Karpas-422 (cell line): ENCODE data around the gene FAM20A. TPM values are rescaled to one million over a fixed set of nuclear protein-coding genes. Genes with fewer than 3 reads are reported as not detected.

Experiments used
- DNase-seq: peaks from one replicate; pipeline ENCODE4 v3.0.0-alpha.2; 2015
- H2AFZ ChIP-seq: fragments of 200-600 bp; sonication (generic); 2 replicates; pipeline ENCODE4 v1.6.1; 2014; ENCODE audit warnings: antibody characterized with exemption, low read length, mixed read lengths
- H3K27ac ChIP-seq: fragments of 200-600 bp; sonication (generic); 2 replicates; pipeline ENCODE4 v1.5.1; 2014; ENCODE audit warnings: mild to moderate bottlenecking, low read length, moderate library complexity
- H3K27me3 ChIP-seq: fragments of 200-600 bp; sonication (generic); 2 replicates; pipeline ENCODE4 v1.6.1; 2014; ENCODE audit warnings: low read length, mixed read lengths
- H3K36me3 ChIP-seq: fragments of 200-600 bp; sonication (generic); 2 replicates; pipeline ENCODE4 v1.6.1; 2014; ENCODE audit warnings: low read length, mixed read lengths; ENCODE audit not compliant: insufficient read depth
- H3K4me1 ChIP-seq: fragments of 200-600 bp; sonication (generic); 2 replicates; pipeline ENCODE4 v1.6.1; 2014; ENCODE audit warnings: mild to moderate bottlenecking, low read length, mixed read lengths
- H3K4me2 ChIP-seq: fragments of 200-600 bp; sonication (generic); 2 replicates; pipeline ENCODE4 v1.6.1; 2014; ENCODE audit warnings: low read length, low read depth, mild to moderate bottlenecking; ENCODE audit not compliant: poor library complexity, severe bottlenecking
- H3K4me3 ChIP-seq: fragments of 200-600 bp; sonication (generic); 2 replicates; pipeline ENCODE4 v1.5.1; 2014; ENCODE audit warnings: mild to moderate bottlenecking, antibody characterized with exemption, low read length, mixed read lengths
- H3K79me2 ChIP-seq: fragments of 200-600 bp; sonication (generic); 2 replicates; pipeline ENCODE4 v1.6.1; 2014; ENCODE audit warnings: mild to moderate bottlenecking, low read length, mixed read lengths
- H3K9ac ChIP-seq: fragments of 200-600 bp; sonication (generic); 2 replicates; pipeline ENCODE4 v1.6.0; 2014; ENCODE audit warnings: low read length
- H3K9me2 ChIP-seq: fragments of 200-600 bp; sonication (generic), shearing (Covaris generic); replicated peaks from 2 replicates; pipeline ENCODE4 v1.6.0; 2014; ENCODE audit warnings: mild to moderate bottlenecking, low read length, moderate library complexity; ENCODE audit not compliant: insufficient read depth
- H3K9me3 ChIP-seq: fragments of 300-700, 200-600 bp; sonication (generic); 2 replicates; pipeline ENCODE4 v1.6.1; 2014; ENCODE audit warnings: low read length, mixed read lengths
- H4K20me1 ChIP-seq: fragments of 200-600 bp; sonication (generic); 2 replicates; pipeline ENCODE4 v1.6.1; 2014; ENCODE audit warnings: mild to moderate bottlenecking, antibody characterized with exemption, low read length, low read depth; ENCODE audit not compliant: insufficient read depth
- total RNA-seq: library from RNA; depleted of rRNA; stranded (reverse); fragments of >200 nt; shearing (Covaris generic); gene quantifications from 2 replicates; pipeline ENCODE4 v1.2.3, GENCODE V29; 2014; ENCODE audit warnings: low replicate concordance

The FAM20A gene
- total RNA-seq, 1 experiment from 2014 or later: not detected

DNA sequence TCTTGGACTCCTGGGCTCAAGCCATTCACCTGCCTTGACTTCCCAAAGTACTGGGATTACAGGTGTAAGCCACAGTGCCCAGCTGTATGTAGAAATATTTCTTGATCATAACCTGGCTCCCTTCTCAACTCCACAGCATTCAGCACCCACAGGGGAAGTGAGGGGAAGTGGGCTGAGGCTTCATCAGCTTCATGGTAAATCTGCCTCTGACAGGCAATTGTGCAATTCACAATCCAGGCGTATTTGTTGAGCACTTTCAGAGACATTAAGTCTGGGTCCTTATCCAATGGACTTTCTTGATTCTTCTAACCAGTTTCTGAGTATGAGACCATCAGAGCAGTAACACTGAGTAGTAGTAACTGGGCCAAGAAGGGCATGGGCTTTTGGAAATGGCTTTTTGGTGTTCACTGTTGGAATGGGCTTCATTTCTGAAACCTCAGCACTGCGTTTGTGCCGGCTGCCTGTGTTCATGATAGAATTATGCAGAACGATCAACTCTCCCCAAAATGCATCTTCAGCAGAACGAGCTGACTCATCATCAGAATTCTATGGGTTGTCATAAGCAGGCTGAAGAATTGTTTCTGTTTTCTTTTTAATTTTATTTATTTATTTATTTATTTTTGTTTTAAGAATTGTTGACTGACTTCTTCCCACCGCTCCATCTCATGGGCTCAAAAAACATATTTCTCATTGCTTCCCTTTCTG is 28.9 kb downstream of the FAM20A start:
- no peaks in the 10 kb centered on the region for H3K36me3 ChIP-seq
- H3K9me2 ChIP-seq: no peaks in the 10 kb centered on the region
- DNase-seq: no peak
- H3K4me1 ChIP-seq: peaks cover 8% of the 10 kb centered on the region
- no peaks in the 10 kb centered on the region for H3K79me2 ChIP-seq
- no peak overlapping the region for H3K9ac ChIP-seq
- H3K27ac ChIP-seq: no peak overlapping the region
- no peaks in the 10 kb centered on the region for H3K9me3 ChIP-seq
- H3K4me2 ChIP-seq: no peak overlapping the region
- no peaks in the 10 kb centered on the region for H4K20me1 ChIP-seq
- H3K4me3 ChIP-seq: no peak overlapping the region
- H3K27me3 ChIP-seq: no peaks in the 10 kb centered on the region
- H2AFZ ChIP-seq: no peak overlapping the region

GRCh38 chr17:68570526-68570925 is 30.6 kb downstream of the FAM20A start:
- Histone ChIP-seq H3K9me2 (no peaks in the 10 kb centered on the region), H3K9me3 (no peaks in the 10 kb centered on the region), H4K20me1 (no peaks in the 10 kb centered on the region), H3K4me3 (no peak overlapping the region), H3K79me2 (no peaks in the 10 kb centered on the region), H2AFZ (no peak overlapping the region), H3K27ac (no peak overlapping the region), H3K4me1 (no peaks in the 10 kb centered on the region), H3K9ac (no peak overlapping the region), H3K4me2 (no peak overlapping the region), H3K36me3 (no peaks in the 10 kb centered on the region), H3K27me3 (no peaks in the 10 kb centered on the region)
- DNase-seq: no peak

DNA sequence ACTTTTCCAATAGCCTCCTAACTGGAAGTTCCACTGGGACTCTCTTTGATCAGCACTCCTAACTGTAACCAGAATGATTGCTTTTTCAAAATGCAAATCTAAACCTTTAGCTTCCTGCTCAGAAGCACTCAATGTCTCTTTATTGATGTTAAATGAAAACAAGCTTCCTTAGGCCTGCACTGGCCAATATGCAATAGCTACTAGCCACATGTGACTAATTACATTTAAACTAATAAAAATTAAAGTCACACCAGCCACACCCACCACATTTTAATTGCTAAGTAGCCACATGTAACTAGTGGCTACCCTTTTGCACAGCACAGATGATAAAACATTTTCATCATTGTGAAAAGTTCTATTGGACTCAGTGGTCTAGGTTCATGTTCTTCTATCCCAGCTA is 31.8 kb downstream of the FAM20A start:
- no peaks in the 10 kb centered on the region for H3K9me2 ChIP-seq
- no peak overlapping the region for H3K27ac ChIP-seq
- H3K27me3 ChIP-seq: no peaks in the 10 kb centered on the region
- H3K9ac ChIP-seq: no peak overlapping the region
- H2AFZ ChIP-seq: no peak overlapping the region
- H3K79me2 ChIP-seq: no peaks in the 10 kb centered on the region
- H3K36me3 ChIP-seq: no peaks in the 10 kb centered on the region
- DNase-seq: no peak
- no peak overlapping the region for H3K4me3 ChIP-seq
- no peaks in the 10 kb centered on the region for H3K4me1 ChIP-seq
- no peaks in the 10 kb centered on the region for H3K9me3 ChIP-seq
- no peak overlapping the region for H3K4me2 ChIP-seq
- H4K20me1 ChIP-seq: no peaks in the 10 kb centered on the region

DNA sequence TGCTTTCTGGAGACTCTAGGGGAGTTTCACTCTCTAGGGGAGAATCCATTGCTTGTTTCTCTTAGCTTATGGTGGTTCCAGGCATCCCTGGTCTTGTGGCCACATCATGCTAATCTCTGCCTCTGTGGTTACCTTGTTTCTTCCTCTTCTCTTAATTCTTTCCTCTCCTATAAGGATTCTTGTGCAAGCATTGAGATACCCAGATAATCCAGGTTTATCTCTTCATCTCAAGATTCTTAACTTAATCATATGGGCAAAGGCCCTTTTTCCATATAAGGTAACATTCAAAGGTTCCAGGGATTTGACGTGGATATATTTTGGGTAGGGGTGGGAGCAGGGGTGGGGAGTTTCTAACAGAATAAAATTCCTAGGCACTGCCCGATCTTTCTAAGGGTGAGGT is 32.6 kb downstream of the FAM20A start:
- Histone ChIP-seq H3K36me3 (no peaks in the 10 kb centered on the region), H3K79me2 (no peaks in the 10 kb centered on the region), H3K9ac (no peak overlapping the region), H3K4me1 (no peaks in the 10 kb centered on the region), H3K4me2 (no peak overlapping the region), H3K9me3 (no peaks in the 10 kb centered on the region), H3K27ac (no peak overlapping the region), H3K9me2 (no peaks in the 10 kb centered on the region), H4K20me1 (no peaks in the 10 kb centered on the region), H2AFZ (no peak overlapping the region), H3K27me3 (no peaks in the 10 kb centered on the region), H3K4me3 (no peak overlapping the region)
- DNase-seq: no peak

DNA sequence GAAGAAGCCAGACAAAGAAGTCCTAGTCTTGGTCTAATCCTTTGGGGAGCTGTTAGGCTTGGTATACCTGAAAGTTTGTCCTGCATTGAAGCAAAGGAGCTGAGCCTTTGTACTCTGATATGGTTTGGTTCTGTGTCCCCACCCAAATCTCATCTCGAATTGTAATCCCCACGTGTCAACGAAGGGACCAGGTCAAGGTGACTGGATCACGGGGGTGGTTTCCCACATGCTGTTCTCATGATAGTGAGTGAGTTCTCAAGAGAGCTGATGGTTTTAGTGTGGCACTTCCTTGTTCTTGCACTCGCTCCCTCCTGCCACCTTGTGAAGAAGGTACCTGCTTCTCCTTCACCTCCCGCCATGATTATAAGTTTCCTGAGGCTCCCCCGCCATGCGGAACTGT is 33.6 kb downstream of the FAM20A start:
- H3K79me2 ChIP-seq: no peaks in the 10 kb centered on the region
- no peak for DNase-seq
- H3K36me3 ChIP-seq: no peaks in the 10 kb centered on the region
- H2AFZ ChIP-seq: no peak overlapping the region
- H3K4me2 ChIP-seq: no peak overlapping the region
- H3K4me1 ChIP-seq: peaks cover 3% of the 10 kb centered on the region
- no peaks in the 10 kb centered on the region for H3K9me3 ChIP-seq
- H3K9ac ChIP-seq: no peak overlapping the region
- no peaks in the 10 kb centered on the region for H4K20me1 ChIP-seq
- H3K4me3 ChIP-seq: no peak overlapping the region
- H3K27ac ChIP-seq: no peak overlapping the region
- no peaks in the 10 kb centered on the region for H3K9me2 ChIP-seq
- H3K27me3 ChIP-seq: no peaks in the 10 kb centered on the region

DNA sequence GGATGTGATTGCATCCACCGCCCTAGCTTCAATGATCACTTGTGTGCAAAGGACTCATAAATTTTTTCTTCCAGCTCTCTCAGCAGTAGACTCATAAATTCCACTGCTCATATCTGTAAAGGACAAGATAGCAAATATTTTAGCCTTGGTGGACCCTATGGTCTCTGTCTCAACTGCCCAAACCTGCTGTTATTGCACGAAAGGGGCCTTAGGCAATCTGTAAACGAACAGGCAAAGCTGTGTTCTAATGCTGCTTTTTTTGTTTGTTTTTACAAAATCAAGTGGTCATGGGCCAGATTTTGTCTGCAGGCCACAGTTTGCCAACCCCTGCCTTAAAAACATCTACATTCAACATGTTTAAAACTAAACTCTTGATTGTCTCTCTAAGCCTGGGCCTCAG is 34.1 kb downstream of the FAM20A start:
- Histone ChIP-seq H3K4me2 (no peak overlapping the region), H3K9me3 (no peaks in the 10 kb centered on the region), H3K4me3 (no peak overlapping the region), H3K27ac (no peak overlapping the region), H3K36me3 (no peaks in the 10 kb centered on the region), H2AFZ (no peak overlapping the region), H3K27me3 (no peaks in the 10 kb centered on the region), H4K20me1 (no peaks in the 10 kb centered on the region), H3K79me2 (no peaks in the 10 kb centered on the region), H3K9me2 (no peaks in the 10 kb centered on the region), H3K9ac (no peak overlapping the region), H3K4me1 (peaks cover 8% of the 10 kb centered on the region)
- DNase-seq: no peak

- Histone ChIP-seq H3K27ac (no peak overlapping the region), H3K79me2 (no peaks in the 10 kb centered on the region), H3K4me1 (peaks cover 10% of the 10 kb centered on the region), H3K4me2 (no peak overlapping the region), H3K36me3 (no peaks in the 10 kb centered on the region), H3K9me2 (no peaks in the 10 kb centered on the region), H3K4me3 (no peak overlapping the region), H4K20me1 (no peaks in the 10 kb centered on the region), H3K9ac (no peak overlapping the region), H3K9me3 (no peaks in the 10 kb centered on the region), H2AFZ (no peak overlapping the region), H3K27me3 (no peaks in the 10 kb centered on the region)
- DNase-seq: no peak
Observed at GRCh38 chr17:68566442-68566738, 34.8 kb downstream of the FAM20A start.

- no peak overlapping the region for H3K9ac ChIP-seq
- H3K4me3 ChIP-seq: no peak overlapping the region
- H3K79me2 ChIP-seq: no peaks in the 10 kb centered on the region
- no peaks in the 10 kb centered on the region for H4K20me1 ChIP-seq
- H3K27me3 ChIP-seq: no peaks in the 10 kb centered on the region
- H3K9me3 ChIP-seq: no peaks in the 10 kb centered on the region
- H3K4me2 ChIP-seq: no peak overlapping the region
- no peak overlapping the region for H3K27ac ChIP-seq
- H3K4me1 ChIP-seq: peaks cover 10% of the 10 kb centered on the region
- no peaks in the 10 kb centered on the region for H3K36me3 ChIP-seq
- H2AFZ ChIP-seq: no peak overlapping the region
- no peak for DNase-seq
- no peaks in the 10 kb centered on the region for H3K9me2 ChIP-seq
Observed at GRCh38 chr17:68565661-68566441, 35.3 kb downstream of the FAM20A start.
